Mucosa of stomach (tissue), 1 donor: ENCODE results near the gene GADD45B.
"Not testable (repeated sequence)": the region's sequence is repeated elsewhere in the genome, so short reads cannot be mapped to it uniquely, and the experiment has no call there.

Experiments
- H3K27me3 ChIP-seq: one replicate; pipeline ENCODE4 v1.7.0; 2013; ENCODE audit warnings: mild to moderate bottlenecking, low read length; ENCODE audit not compliant: control insufficient read depth, insufficient read depth
- H3K36me3 ChIP-seq: one replicate; pipeline ENCODE4 v1.7.0; 2013; ENCODE audit warnings: low read length; ENCODE audit not compliant: control insufficient read depth, insufficient read depth
- H3K4me1 ChIP-seq: one replicate; pipeline ENCODE4 v1.7.0; 2013; ENCODE audit warnings: mild to moderate bottlenecking, low read length; ENCODE audit not compliant: control insufficient read depth, insufficient read depth
- H3K4me3 ChIP-seq: one replicate; pipeline ENCODE4 v1.7.0; 2013; ENCODE audit warnings: low read length
- H3K9ac ChIP-seq: one replicate; pipeline ENCODE4 v1.7.0; 2013; ENCODE audit warnings: mild to moderate bottlenecking, low read length, moderate library complexity
- H3K9me3 ChIP-seq: one replicate; pipeline ENCODE4 v1.7.0; 2013; ENCODE audit warnings: mild to moderate bottlenecking, low read length, moderate library complexity; ENCODE audit not compliant: control insufficient read depth
- donor health status: Pancreatic carcinoma.

Gene GADD45B

GRCh38 chr19:2451741-2452140, 24.2 kb upstream of the GADD45B start:
- H3K4me3 ChIP-seq = no peak overlapping the region
- H3K9ac ChIP-seq = no peak overlapping the region
- H3K36me3 ChIP-seq = no peaks in the 10 kb centered on the region
- peaks cover 13% of the 10 kb centered on the region for H3K4me1 ChIP-seq
- H3K9me3 ChIP-seq = no peaks in the 10 kb centered on the region
- no peaks in the 10 kb centered on the region for H3K27me3 ChIP-seq

DNA sequence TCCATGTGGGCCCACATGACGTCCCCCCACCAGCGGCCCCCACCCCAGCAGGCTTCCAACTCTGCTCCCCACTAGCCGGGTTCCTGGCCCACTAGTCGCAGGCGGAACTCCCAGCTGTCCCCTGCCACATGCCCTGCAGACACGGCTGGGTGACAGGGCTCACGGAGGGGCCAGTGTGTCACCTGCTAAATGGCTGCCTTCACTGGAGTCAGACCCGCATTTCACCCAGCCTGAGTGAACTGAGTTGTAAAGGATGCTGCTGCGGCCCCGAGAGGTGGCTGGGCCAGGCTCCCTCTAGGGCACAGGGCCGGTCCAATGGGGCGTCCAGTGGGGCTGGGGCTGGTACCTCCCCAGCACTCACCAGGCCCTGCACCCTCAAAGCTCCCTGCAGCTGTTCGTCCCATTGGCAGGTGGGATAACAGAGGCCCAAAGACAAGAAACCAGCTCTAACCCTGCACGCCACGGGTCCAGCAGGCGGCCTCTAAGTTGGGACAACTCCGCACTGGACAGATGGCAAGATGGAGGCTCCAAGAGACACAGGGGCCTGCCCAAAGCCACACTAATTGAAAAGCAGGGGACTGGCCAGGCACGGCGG, 22.4 kb upstream of the GADD45B start:
- Histone ChIP-seq H3K36me3 (no peaks in the 10 kb centered on the region), H3K4me3 (no peak overlapping the region), H3K9ac (no peak overlapping the region), H3K27me3 (no peaks in the 10 kb centered on the region), H3K4me1 (peaks cover 20% of the 10 kb centered on the region), H3K9me3 (no peaks in the 10 kb centered on the region)

DNA sequence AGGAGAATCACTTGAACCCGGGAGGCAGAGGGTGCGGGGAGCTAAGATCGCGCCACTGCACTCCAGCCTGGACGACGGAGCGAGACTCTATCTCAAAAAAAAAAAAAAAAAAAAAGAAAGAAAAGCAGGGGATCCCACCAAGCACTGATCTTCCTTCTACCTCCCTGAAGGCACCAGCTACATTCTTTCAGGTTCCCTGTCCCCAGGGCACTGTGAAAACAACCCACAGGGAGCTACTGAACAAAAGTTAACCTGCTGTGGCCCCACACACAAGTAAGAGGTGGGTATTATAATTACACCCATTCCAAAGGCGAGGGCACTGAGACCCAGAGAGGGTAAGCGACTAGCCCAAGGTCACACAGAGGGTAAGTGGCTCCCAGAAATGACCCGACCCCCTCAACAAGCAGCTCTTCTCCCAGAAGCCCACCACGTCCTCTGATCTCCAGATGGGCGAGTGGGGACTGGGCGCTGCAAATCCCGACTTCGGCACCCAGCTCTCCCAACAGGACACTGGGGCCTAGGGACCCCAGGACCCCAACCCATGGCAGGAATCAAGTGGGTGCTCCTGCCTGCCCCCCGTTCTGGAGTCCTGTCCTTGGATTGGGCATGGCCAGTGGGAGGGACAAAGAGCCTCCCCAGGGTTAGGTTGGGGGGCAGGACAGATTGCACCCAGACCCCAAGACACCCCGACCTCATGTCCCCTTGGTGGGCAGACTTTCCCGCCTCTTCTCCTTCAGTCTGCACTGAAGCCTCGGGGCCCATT, 21.5 kb upstream of the GADD45B start:
- Histone ChIP-seq H3K4me1 (peaks cover 15% of the 10 kb centered on the region), H3K9me3 (no peaks in the 10 kb centered on the region), H3K36me3 (no peaks in the 10 kb centered on the region), H3K4me3 (no peak overlapping the region), H3K27me3 (no peaks in the 10 kb centered on the region), H3K9ac (no peak overlapping the region)

GRCh38 chr19:2454962-2455850, 20.7 kb upstream of the GADD45B start:
- H3K36me3 ChIP-seq = no peaks in the 10 kb centered on the region
- H3K9ac ChIP-seq = peak overlapping the region; percentile 82
- peak overlapping the region; percentile 82 for H3K4me3 ChIP-seq
- H3K27me3 ChIP-seq = no peaks in the 10 kb centered on the region
- H3K9me3 ChIP-seq = no peaks in the 10 kb centered on the region
- H3K4me1 ChIP-seq = peaks cover 15% of the 10 kb centered on the region

DNA sequence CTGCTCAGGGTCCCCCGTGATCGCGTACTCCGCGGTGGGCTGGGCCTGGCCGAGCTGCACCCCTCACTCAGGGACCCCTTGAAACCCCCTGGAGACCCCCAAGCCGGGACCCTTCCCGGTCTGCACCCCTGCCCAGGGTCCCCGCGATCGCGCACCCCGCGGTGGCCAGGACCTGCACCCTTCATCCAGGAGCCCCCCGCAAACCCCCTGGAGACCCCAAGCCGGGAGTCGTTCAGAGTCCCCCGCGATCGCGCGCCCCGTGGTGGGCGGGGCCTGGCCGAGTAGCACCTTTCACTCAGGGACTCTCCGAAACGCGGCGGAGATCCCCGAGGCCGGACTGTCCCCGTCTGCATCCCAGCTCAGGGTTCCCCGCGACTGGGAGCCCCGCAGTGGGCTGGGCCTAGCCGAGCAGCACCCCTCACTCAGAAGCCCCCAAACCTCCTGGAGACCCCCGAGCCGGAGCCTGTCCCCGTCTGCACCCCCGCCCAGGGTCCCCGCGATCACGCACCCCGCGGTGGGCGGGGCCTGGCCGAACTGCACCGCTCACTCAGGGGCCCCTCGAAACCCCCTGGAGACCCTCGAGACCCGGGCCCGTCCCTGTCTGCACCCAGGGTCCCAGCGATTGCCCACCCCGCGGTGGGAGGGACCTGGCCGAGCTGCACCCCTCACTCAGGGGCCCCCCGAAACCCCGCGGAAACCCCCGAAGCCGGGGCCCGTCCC, 19.9 kb upstream of the GADD45B start:
- Histone ChIP-seq H3K9me3 (no peaks in the 10 kb centered on the region), H3K27me3 (no peaks in the 10 kb centered on the region), H3K36me3 (no peaks in the 10 kb centered on the region), H3K4me1 (peaks cover 15% of the 10 kb centered on the region), H3K9ac (peak overlapping the region; percentile 82), H3K4me3 (peak overlapping the region; percentile 82)

DNA sequence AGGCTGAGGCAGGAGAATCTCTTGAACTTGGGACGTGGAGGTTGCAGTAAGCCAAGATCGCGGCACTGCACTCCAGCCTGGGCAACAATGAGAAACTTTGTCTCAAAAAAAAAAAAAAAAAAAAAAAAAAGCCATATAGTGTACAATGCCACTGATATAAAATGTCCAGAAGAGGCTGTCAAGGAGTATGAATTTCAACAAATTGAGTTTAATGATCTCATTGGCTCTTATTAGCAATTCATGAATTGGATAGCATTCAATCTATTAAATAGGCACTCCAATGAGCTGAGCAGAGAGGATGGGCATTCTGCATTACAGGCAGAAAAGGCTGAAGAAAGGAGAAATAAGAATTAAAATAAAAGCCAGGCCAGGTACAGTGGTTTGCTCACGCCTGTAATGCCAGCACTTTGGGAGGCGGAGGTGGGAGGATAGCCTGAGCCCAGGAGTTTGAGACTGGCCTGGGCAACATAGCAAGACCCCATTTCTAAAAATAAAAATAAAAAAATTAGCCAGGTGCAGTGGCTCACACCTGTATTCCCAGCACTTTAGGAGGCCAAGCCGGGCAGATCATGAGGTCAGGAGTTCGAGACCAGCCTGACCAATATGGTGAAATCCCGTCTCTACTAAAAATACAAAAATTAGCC, 18.4 kb upstream of the GADD45B start:
- Histone ChIP-seq H3K9me3 (no peaks in the 10 kb centered on the region), H3K27me3 (no peaks in the 10 kb centered on the region), H3K36me3 (no peaks in the 10 kb centered on the region), H3K9ac (peak overlapping the region; percentile 39), H3K4me3 (no peak overlapping the region), H3K4me1 (peaks cover 27% of the 10 kb centered on the region)

GRCh38 chr19:2458054-2458453, 17.9 kb upstream of the GADD45B start:
- Histone ChIP-seq H3K36me3 (no peaks in the 10 kb centered on the region), H3K27me3 (no peaks in the 10 kb centered on the region), H3K9me3 (no peaks in the 10 kb centered on the region), H3K4me1 (peaks cover 31% of the 10 kb centered on the region), H3K4me3 (no peak overlapping the region), H3K9ac (no peak overlapping the region)

GRCh38 chr19:2458776-2459175, 17.2 kb upstream of the GADD45B start:
- H3K4me1 ChIP-seq = peaks cover 34% of the 10 kb centered on the region
- H3K9me3 ChIP-seq, H3K9ac ChIP-seq: not testable (repeated sequence)

GRCh38 chr19:2460245-2460644, 15.7 kb upstream of the GADD45B start:
- Histone ChIP-seq H3K27me3 (no peaks in the 10 kb centered on the region), H3K4me1 (peaks cover 33% of the 10 kb centered on the region), H3K9ac (no peak overlapping the region)

More at GRCh38 chr19:2458776-2459175, 17.2 kb upstream of the GADD45B start:
- not testable (repeated sequence) for H3K4me3 ChIP-seq, H3K36me3 ChIP-seq, H3K27me3 ChIP-seq

GRCh38 chr19:2461751-2462634, 13.9 kb upstream of the GADD45B start:
- Histone ChIP-seq H3K4me3 (peak overlapping the region; percentile 41), H3K9me3 (no peaks in the 10 kb centered on the region), H3K4me1 (peaks cover 25% of the 10 kb centered on the region), H3K36me3 (no peaks in the 10 kb centered on the region), H3K9ac (peak overlapping the region; percentile 47), H3K27me3 (no peaks in the 10 kb centered on the region)

More at GRCh38 chr19:2460245-2460644, 15.7 kb upstream of the GADD45B start:
- Histone ChIP-seq H3K9me3 (no peaks in the 10 kb centered on the region), H3K36me3 (no peaks in the 10 kb centered on the region), H3K4me3 (no peak overlapping the region)
